Mucosa of rectum (tissue), 2 donors: ENCODE data around the gene CNOT6L.

Experiments
- H3K27ac ChIP-seq, 2 donors: one replicate each; pipeline ENCODE4 v1.7.0; 2013; ENCODE audit warnings: inconsistent platforms in 2 of 2, low read depth in 2 of 2, low read length in 2 of 2
- H3K27me3 ChIP-seq, 2 donors: one replicate each; pipeline ENCODE4 v1.7.0; 2013; ENCODE audit warnings: low read length in 2 of 2; ENCODE audit not compliant: control insufficient read depth in 2 of 2, insufficient read depth in 2 of 2
- H3K36me3 ChIP-seq, 2 donors: one replicate each; pipeline ENCODE4 v1.7.0; 2013; ENCODE audit warnings: low read length in 2 of 2; ENCODE audit not compliant: control insufficient read depth in 2 of 2, insufficient read depth in 2 of 2
- H3K4me1 ChIP-seq, 2 donors: one replicate each; pipeline ENCODE4 v1.7.0; 2013; ENCODE audit warnings: low read length in 2 of 2, mild to moderate bottlenecking in 1 of 2; ENCODE audit not compliant: control insufficient read depth in 2 of 2, insufficient read depth in 2 of 2
- H3K4me3 ChIP-seq, 2 donors: one replicate each; pipeline ENCODE4 v1.7.0; 2013; ENCODE audit warnings: low read length in 2 of 2
- H3K9ac ChIP-seq, 2 donors: one replicate each; pipeline ENCODE4 v1.7.0; 2013; ENCODE audit warnings: low read length in 2 of 2, low read depth in 1 of 2, mild to moderate bottlenecking in 1 of 2
- H3K9me3 ChIP-seq, 2 donors: one replicate each; pipeline ENCODE4 v1.7.0; 2013; ENCODE audit warnings: low read length in 2 of 2; ENCODE audit not compliant: control insufficient read depth in 2 of 2
- donor health status: healthy.
- donor health status: Normal muscosa, but diverticular disease.

CNOT6L gene

DNA sequence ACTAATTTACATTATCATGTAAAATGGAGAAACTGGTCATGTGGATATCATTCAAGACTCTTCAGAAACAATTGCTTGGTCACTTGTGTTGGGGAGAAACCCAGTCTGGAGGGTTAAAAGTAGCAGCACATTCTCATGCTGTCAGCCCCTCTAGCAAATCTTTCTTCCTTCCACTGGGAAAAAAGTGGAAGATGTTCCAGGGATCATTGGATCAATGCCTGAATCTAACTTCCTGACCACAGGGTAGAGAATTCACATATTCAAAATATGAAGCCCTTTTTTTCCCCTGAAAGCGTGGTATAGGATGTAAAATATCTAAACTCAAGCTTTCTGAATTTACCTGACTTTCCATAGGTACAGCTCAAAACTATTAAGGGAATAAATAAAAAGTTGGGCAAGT is 115.5 kb downstream of the CNOT6L start:
- H3K4me3 ChIP-seq: no peak overlapping the region
- H3K27ac ChIP-seq: no peak overlapping the region
- no peaks in the 10 kb centered on the region for H3K36me3 ChIP-seq

GRCh38 chr4:77701121-77701520 is 118.0 kb downstream of the CNOT6L start:
- no peak overlapping the region for H3K9ac ChIP-seq
- H3K4me3 ChIP-seq: no peak overlapping the region
- no peak overlapping the region for H3K27ac ChIP-seq
- no peaks in the 10 kb centered on the region for H3K36me3 ChIP-seq
- H3K4me1 ChIP-seq: peaks cover 0 to 11% of the 10 kb centered on the region in 2 donors
- no peaks in the 10 kb centered on the region for H3K9me3 ChIP-seq
- H3K27me3 ChIP-seq: no peaks in the 10 kb centered on the region

More for the DNA sequence above, 115.5 kb downstream of the CNOT6L start:
- Histone ChIP-seq H3K4me1 (no peaks in the 10 kb centered on the region), H3K9ac (no peak overlapping the region), H3K27me3 (no peaks in the 10 kb centered on the region), H3K9me3 (no peaks in the 10 kb centered on the region)

GRCh38 chr4:77699731-77700210 is 119.4 kb downstream of the CNOT6L start:
- Histone ChIP-seq H3K27ac (no peak overlapping the region), H3K9me3 (no peaks in the 10 kb centered on the region), H3K4me1 (peaks cover 0 to 11% of the 10 kb centered on the region in 2 donors), H3K4me3 (no peak overlapping the region), H3K27me3 (no peaks in the 10 kb centered on the region), H3K9ac (no peak overlapping the region), H3K36me3 (no peaks in the 10 kb centered on the region)

DNA sequence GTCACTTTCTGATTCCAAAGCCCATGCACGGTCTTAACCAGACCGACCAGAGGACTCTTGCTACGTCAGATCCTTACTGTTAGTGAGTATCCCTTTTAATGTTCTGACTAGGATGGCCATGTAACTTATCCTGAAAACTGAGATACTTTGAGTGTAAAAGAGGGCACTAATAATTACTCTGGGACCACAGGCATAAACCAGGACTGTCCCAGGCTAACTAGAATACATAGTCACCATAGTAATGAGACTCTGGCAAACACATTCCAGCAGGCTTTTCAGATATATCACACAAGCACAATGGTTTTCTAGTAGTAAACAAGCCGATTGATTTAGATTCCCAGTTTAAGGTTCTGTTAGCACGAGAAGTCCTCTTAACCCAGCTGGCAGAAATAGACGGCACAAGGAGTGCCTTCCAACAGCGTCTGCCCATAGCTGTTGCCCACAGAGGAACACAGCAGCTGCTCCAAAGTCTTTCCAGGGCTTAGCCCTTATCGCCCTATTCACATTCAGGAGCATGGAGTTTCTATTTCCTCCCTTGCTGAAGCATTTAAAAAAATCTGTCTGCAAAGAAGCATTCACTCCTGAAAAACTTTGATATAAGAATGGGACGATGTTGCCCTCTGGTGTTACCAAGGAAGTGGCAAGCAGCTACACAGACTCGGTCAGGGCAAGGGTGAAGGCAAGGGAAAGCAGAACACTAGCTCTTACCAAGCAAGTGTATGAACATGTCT is 121.1 kb downstream of the CNOT6L start:
- peaks cover 0 to 11% of the 10 kb centered on the region in 2 donors for H3K4me1 ChIP-seq
- peak overlapping the region in 1 of 2 donors; percentile 60 for H3K9ac ChIP-seq
- no peaks in the 10 kb centered on the region for H3K27me3 ChIP-seq
- peak overlapping the region; percentile 16 to 39 for H3K4me3 ChIP-seq
- H3K27ac ChIP-seq: peak overlapping the region; percentile 20 to 61
- no peaks in the 10 kb centered on the region for H3K36me3 ChIP-seq
- no peaks in the 10 kb centered on the region for H3K9me3 ChIP-seq

GRCh38 chr4:77695774-77696173 is 123.4 kb downstream of the CNOT6L start:
- no peaks in the 10 kb centered on the region for H3K9me3 ChIP-seq
- H3K27me3 ChIP-seq: no peaks in the 10 kb centered on the region
- no peak overlapping the region for H3K9ac ChIP-seq
- H3K36me3 ChIP-seq: no peaks in the 10 kb centered on the region
- peaks cover 0 to 11% of the 10 kb centered on the region in 2 donors for H3K4me1 ChIP-seq
- H3K4me3 ChIP-seq: no peak overlapping the region
- no peak overlapping the region for H3K27ac ChIP-seq

DNA sequence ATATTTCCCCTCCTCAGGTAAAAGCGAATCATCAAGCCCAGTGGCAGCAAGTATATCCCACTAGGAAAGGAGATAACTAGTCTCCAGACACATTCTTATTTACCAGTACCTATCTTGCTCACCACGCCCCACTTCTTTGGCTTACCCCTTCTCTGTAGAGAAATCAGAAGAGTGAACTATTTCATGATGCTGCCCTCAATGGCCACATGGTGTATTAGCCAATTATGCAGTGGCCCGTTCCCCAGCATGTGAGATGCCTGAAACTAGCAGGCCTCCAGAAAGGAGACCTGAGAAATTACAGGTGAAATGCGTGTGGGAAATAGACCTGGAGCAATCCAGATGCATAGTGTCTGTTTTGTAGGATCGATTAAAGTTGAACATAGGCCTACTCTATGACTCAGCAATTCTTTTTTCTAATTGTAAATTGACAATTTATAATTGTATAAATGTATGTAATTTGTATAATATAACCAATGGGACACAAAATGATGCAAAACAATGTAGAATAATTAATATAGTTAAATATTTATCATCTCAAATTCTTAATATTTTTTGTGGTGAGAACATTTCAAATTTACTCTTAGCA is 126.2 kb downstream of the CNOT6L start:
- H3K4me1 ChIP-seq: peaks cover 0 to 6% of the 10 kb centered on the region in 2 donors
- no peak overlapping the region for H3K27ac ChIP-seq
- H3K36me3 ChIP-seq: no peaks in the 10 kb centered on the region

GRCh38 chr4:77681792-77682191 is 137.4 kb downstream of the CNOT6L start:
- no peak overlapping the region for H3K9ac ChIP-seq
- H3K4me1 ChIP-seq: no peaks in the 10 kb centered on the region
- H3K27ac ChIP-seq: no peak overlapping the region
- no peaks in the 10 kb centered on the region for H3K27me3 ChIP-seq
- no peak overlapping the region for H3K4me3 ChIP-seq
- no peaks in the 10 kb centered on the region for H3K9me3 ChIP-seq
- no peaks in the 10 kb centered on the region for H3K36me3 ChIP-seq

More for the DNA sequence above, 126.2 kb downstream of the CNOT6L start:
- Histone ChIP-seq H3K27me3 (no peaks in the 10 kb centered on the region), H3K9ac (no peak overlapping the region), H3K9me3 (no peaks in the 10 kb centered on the region), H3K4me3 (no peak overlapping the region)

- no peak overlapping the region for H3K27ac ChIP-seq
- no peaks in the 10 kb centered on the region for H3K36me3 ChIP-seq
- H3K4me3 ChIP-seq: no peak overlapping the region
- H3K9ac ChIP-seq: no peak overlapping the region
- no peaks in the 10 kb centered on the region for H3K27me3 ChIP-seq
- no peaks in the 10 kb centered on the region for H3K4me1 ChIP-seq
- H3K9me3 ChIP-seq: no peaks in the 10 kb centered on the region
Measured at GRCh38 chr4:77676842-77677241, 142.3 kb downstream of the CNOT6L start.

DNA sequence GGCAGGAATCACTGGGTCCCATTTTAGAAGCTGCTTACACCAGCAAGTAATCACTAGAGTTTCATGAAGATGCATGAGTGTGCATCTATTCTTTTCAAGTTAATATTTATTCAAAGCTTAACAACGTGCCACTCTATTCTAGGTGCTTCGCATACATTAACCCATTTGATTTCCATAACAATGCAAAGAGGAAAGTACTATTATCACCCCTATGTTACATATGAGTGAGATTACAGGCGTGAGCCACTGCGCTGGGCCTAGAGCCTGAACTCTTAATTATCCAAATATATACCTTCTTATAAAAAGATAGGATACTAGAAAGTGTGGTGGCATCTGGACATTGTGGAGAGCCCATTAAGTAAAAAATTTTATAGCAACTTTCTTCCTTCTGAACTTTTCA is 148.1 kb downstream of the CNOT6L start:
- Histone ChIP-seq H3K36me3 (no peaks in the 10 kb centered on the region), H3K9ac (no peak overlapping the region), H3K4me1 (no peaks in the 10 kb centered on the region), H3K27ac (no peak overlapping the region), H3K9me3 (no peaks in the 10 kb centered on the region), H3K27me3 (no peaks in the 10 kb centered on the region), H3K4me3 (no peak overlapping the region)

DNA sequence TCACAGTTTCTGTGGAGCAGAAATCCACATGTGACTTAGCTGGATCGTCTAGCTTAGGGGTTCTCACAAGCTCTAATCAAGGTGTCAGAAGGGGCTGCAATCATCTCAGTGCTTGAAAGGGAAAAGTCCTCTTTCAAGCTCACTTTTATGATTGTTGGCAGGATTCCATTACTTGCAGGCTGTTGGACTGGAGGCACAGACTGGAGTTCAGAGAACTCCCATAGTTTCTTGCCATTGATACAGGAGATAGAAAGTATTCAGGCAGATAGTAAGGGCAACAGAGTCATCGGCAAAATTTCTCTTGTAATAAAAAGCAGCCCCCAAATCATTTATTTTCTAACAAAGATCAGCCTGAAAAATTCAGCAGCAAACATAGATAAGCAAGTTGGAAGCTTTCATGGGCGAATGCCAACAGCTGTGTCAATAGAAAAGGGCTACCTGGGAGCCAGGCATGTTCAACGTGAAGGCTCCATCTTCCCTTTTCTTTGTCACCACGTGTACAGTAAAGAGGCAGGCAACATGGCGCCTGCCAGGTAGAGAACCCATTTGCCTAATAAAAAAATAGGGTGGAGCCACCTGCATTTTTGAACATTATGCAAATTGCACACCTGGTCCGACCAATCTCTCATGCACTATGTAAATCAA is 149.1 kb downstream of the CNOT6L start:
- H3K9me3 ChIP-seq: no peaks in the 10 kb centered on the region
- H3K4me3 ChIP-seq: no peak overlapping the region
- no peak overlapping the region for H3K27ac ChIP-seq
- no peaks in the 10 kb centered on the region for H3K36me3 ChIP-seq
- no peaks in the 10 kb centered on the region for H3K27me3 ChIP-seq
- H3K4me1 ChIP-seq: no peaks in the 10 kb centered on the region
- H3K9ac ChIP-seq: no peak overlapping the region
